ENCODE results near the gene SPAG16.

The SPAG16 gene

GRCh38 chr2:214138779-214139178, 854.5 kb downstream of the SPAG16 start:
- no peak for DNase-seq (ENCODE audit: low read depth in 2 of 3, low spot score in 1 of 3)

GRCh38 chr2:214139630-214140284, 855.5 kb downstream of the SPAG16 start:
- DNase-seq (ENCODE audit: low read depth in 2 of 3, low spot score in 1 of 3): no peak

GRCh38 chr2:214156971-214157370, 872.7 kb downstream of the SPAG16 start:
- no peak for DNase-seq (ENCODE audit: low read depth in 2 of 3, low spot score in 1 of 3)

GRCh38 chr2:214158851-214159250, 874.6 kb downstream of the SPAG16 start:
- no peak for DNase-seq (ENCODE audit: low read depth in 2 of 3, low spot score in 1 of 3)

GRCh38 chr2:214169281-214169680, 885.0 kb downstream of the SPAG16 start:
- DNase-seq (ENCODE audit: low read depth in 2 of 3, low spot score in 1 of 3): no peak

- no peak for DNase-seq (ENCODE audit: low read depth in 2 of 3, low spot score in 1 of 3)
Measured at GRCh38 chr2:214169736-214170135, 885.5 kb downstream of the SPAG16 start.

GRCh38 chr2:214174563-214174962, 890.3 kb downstream of the SPAG16 start:
- DNase-seq (ENCODE audit: low read depth in 2 of 3, low spot score in 1 of 3): no peak

- no peak for DNase-seq (ENCODE audit: low read depth in 2 of 3, low spot score in 1 of 3)
Measured at GRCh38 chr2:214180071-214180470, 895.8 kb downstream of the SPAG16 start.

GRCh38 chr2:214180686-214181085, 896.4 kb downstream of the SPAG16 start:
- DNase-seq (ENCODE audit: low read depth in 2 of 3, low spot score in 1 of 3): no peak

GRCh38 chr2:214184461-214184860, 900.2 kb downstream of the SPAG16 start:
- DNase-seq (ENCODE audit: low read depth in 2 of 3, low spot score in 1 of 3): no peak

GRCh38 chr2:214185546-214185945, 901.3 kb downstream of the SPAG16 start:
- no peak for DNase-seq (ENCODE audit: low read depth in 2 of 3, low spot score in 1 of 3)

GRCh38 chr2:214192711-214193110, 908.4 kb downstream of the SPAG16 start:
- no peak for DNase-seq (ENCODE audit: low read depth in 2 of 3, low spot score in 1 of 3)

- no peak for DNase-seq (ENCODE audit: low read depth in 2 of 3, low spot score in 1 of 3)
Measured at GRCh38 chr2:214193943-214194342, 909.7 kb downstream of the SPAG16 start.

GRCh38 chr2:214196260-214196659, 912.0 kb downstream of the SPAG16 start:
- no peak for DNase-seq (ENCODE audit: low read depth in 2 of 3, low spot score in 1 of 3)

GRCh38 chr2:214201892-214202291, 917.6 kb downstream of the SPAG16 start:
- no peak for DNase-seq (ENCODE audit: low read depth in 2 of 3, low spot score in 1 of 3)

GRCh38 chr2:214203214-214203613, 919.0 kb downstream of the SPAG16 start:
- DNase-seq (ENCODE audit: low read depth in 2 of 3, low spot score in 1 of 3): no peak

GRCh38 chr2:214203744-214204289, 919.6 kb downstream of the SPAG16 start:
- DNase-seq (ENCODE audit: low read depth in 2 of 3, low spot score in 1 of 3): no peak

- DNase-seq (ENCODE audit: low read depth in 2 of 3, low spot score in 1 of 3): no peak
Measured at GRCh38 chr2:214215107-214215506, 930.8 kb downstream of the SPAG16 start.

GRCh38 chr2:214217136-214217535, 932.9 kb downstream of the SPAG16 start:
- DNase-seq (ENCODE audit: low read depth in 2 of 3, low spot score in 1 of 3): no peak

- DNase-seq (ENCODE audit: low read depth in 2 of 3, low spot score in 1 of 3): no peak
Measured at GRCh38 chr2:214217599-214217998, 933.3 kb downstream of the SPAG16 start.

- no peak for DNase-seq (ENCODE audit: low read depth in 2 of 3, low spot score in 1 of 3)
Measured at GRCh38 chr2:214220251-214220650, 936.0 kb downstream of the SPAG16 start.

- DNase-seq (ENCODE audit: low read depth in 2 of 3, low spot score in 1 of 3): no peak
Measured at GRCh38 chr2:214226061-214226460, 941.8 kb downstream of the SPAG16 start.

- DNase-seq (ENCODE audit: low read depth in 2 of 3, low spot score in 1 of 3): no peak
Measured at GRCh38 chr2:214232271-214232670, 948.0 kb downstream of the SPAG16 start.

All from stimulated activated CD4-positive, alpha-beta T cell treated with anti-CD3 and anti-CD28 coated beads, Interleukin-12 subunit alpha, Interleukin-12 subunit beta, amount 100 ng/mL, for 48 hours (primary cell).